Measurements from ENCODE around the gene LRIG1.

Gene LRIG1

GRCh38 chr3:66419036-66419435 is 81.8 kb downstream of the LRIG1 start:
- no peaks in the 10 kb centered on the region for H3K9me3 ChIP-seq (ENCODE audit: insufficient read depth, low read length)
- no peaks in the 10 kb centered on the region for H4K20me1 ChIP-seq (ENCODE audit: insufficient read depth, low read length)
- H3K4me1 ChIP-seq (ENCODE audit: low read length): no peaks in the 10 kb centered on the region
- H3K79me2 ChIP-seq (ENCODE audit: low read length): peaks cover 27% of the 10 kb centered on the region
- no peaks in the 10 kb centered on the region for H3K27me3 ChIP-seq (ENCODE audit: low read depth, low read length)
- H3K36me3 ChIP-seq (replicated peaks; ENCODE audit: low read depth, low read length): peaks cover 57% of the 10 kb centered on the region
- H3K9ac ChIP-seq (ENCODE audit: low read length): no peak overlapping the region
- H3K27ac ChIP-seq (ENCODE audit: low read length): no peak overlapping the region
- TF ChIP-seq CTCF (IDR thresholded peaks at IDR 0.05; ENCODE audit: low read depth, low read length) (no peak), EZH2phosphoT487 (IDR thresholded peaks at IDR 0.05; ENCODE audit: low read depth) (no peak)
- no peak overlapping the region for H2AFZ ChIP-seq (ENCODE audit: low read depth, low read length)
- H3K4me2 ChIP-seq (ENCODE audit: low read length): no peak overlapping the region
- H3K4me3 ChIP-seq (ENCODE audit: low read length): no peak overlapping the region

- Histone ChIP-seq H4K20me1 (ENCODE audit: insufficient read depth, low read length) (no peaks in the 10 kb centered on the region), H3K9ac (ENCODE audit: low read length) (no peak overlapping the region), H3K79me2 (ENCODE audit: low read length) (peaks cover 27% of the 10 kb centered on the region), H3K36me3 (replicated peaks; ENCODE audit: low read depth, low read length) (peaks cover 54% of the 10 kb centered on the region), H2AFZ (ENCODE audit: low read depth, low read length) (no peak overlapping the region), H3K9me3 (ENCODE audit: insufficient read depth, low read length) (no peaks in the 10 kb centered on the region), H3K4me3 (ENCODE audit: low read length) (no peak overlapping the region), H3K4me2 (ENCODE audit: low read length) (no peak overlapping the region), H3K27me3 (ENCODE audit: low read depth, low read length) (no peaks in the 10 kb centered on the region), H3K27ac (ENCODE audit: low read length) (no peak overlapping the region), H3K4me1 (ENCODE audit: low read length) (no peaks in the 10 kb centered on the region)
- no peak for TF ChIP-seq EZH2phosphoT487 (IDR thresholded peaks at IDR 0.05; ENCODE audit: low read depth)
- no peak for TF ChIP-seq CTCF (IDR thresholded peaks at IDR 0.05; ENCODE audit: low read depth, low read length)
These were observed 82.3 kb downstream of the LRIG1 start for GRCh38 chr3:66418475-66418931.

GRCh38 chr3:66416556-66417304 is 84.1 kb downstream of the LRIG1 start:
- Histone ChIP-seq H3K36me3 (replicated peaks; ENCODE audit: low read depth, low read length) (peaks cover 61% of the 10 kb centered on the region), H3K4me3 (ENCODE audit: low read length) (no peak overlapping the region), H3K79me2 (ENCODE audit: low read length) (peaks cover 24% of the 10 kb centered on the region), H4K20me1 (ENCODE audit: insufficient read depth, low read length) (no peaks in the 10 kb centered on the region), H3K9me3 (ENCODE audit: insufficient read depth, low read length) (no peaks in the 10 kb centered on the region), H3K27me3 (ENCODE audit: low read depth, low read length) (no peaks in the 10 kb centered on the region), H3K27ac (ENCODE audit: low read length) (no peak overlapping the region), H3K9ac (ENCODE audit: low read length) (no peak overlapping the region), H2AFZ (ENCODE audit: low read depth, low read length) (no peak overlapping the region), H3K4me1 (ENCODE audit: low read length) (no peaks in the 10 kb centered on the region), H3K4me2 (ENCODE audit: low read length) (no peak overlapping the region)
- TF ChIP-seq CTCF (IDR thresholded peaks at IDR 0.05; ENCODE audit: low read depth, low read length) (no peak), EZH2phosphoT487 (IDR thresholded peaks at IDR 0.05; ENCODE audit: low read depth) (no peak)

GRCh38 chr3:66415867-66416428 is 84.9 kb downstream of the LRIG1 start:
- no peak overlapping the region for H2AFZ ChIP-seq (ENCODE audit: low read depth, low read length)
- peaks cover 23% of the 10 kb centered on the region for H3K79me2 ChIP-seq (ENCODE audit: low read length)
- H3K27ac ChIP-seq (ENCODE audit: low read length): no peak overlapping the region
- no peaks in the 10 kb centered on the region for H3K9me3 ChIP-seq (ENCODE audit: insufficient read depth, low read length)
- H3K36me3 ChIP-seq (replicated peaks; ENCODE audit: low read depth, low read length): peaks cover 67% of the 10 kb centered on the region
- no peaks in the 10 kb centered on the region for H4K20me1 ChIP-seq (ENCODE audit: insufficient read depth, low read length)
- H3K4me1 ChIP-seq (ENCODE audit: low read length): no peaks in the 10 kb centered on the region
- H3K4me3 ChIP-seq (ENCODE audit: low read length): no peak overlapping the region
- no peak overlapping the region for H3K4me2 ChIP-seq (ENCODE audit: low read length)
- TF ChIP-seq CTCF (IDR thresholded peaks at IDR 0.05; ENCODE audit: low read depth, low read length) (no peak), EZH2phosphoT487 (IDR thresholded peaks at IDR 0.05; ENCODE audit: low read depth) (no peak)
- no peak overlapping the region for H3K9ac ChIP-seq (ENCODE audit: low read length)
- H3K27me3 ChIP-seq (ENCODE audit: low read depth, low read length): no peaks in the 10 kb centered on the region

Data from OCI-LY3 (cell line).